H1 (cell line): Measurements from ENCODE around the gene CHMP6. TPM values are rescaled to one million over a fixed set of nuclear protein-coding genes. Genes with fewer than 3 reads are reported as not detected.
"Not testable (repeated sequence)": the region's sequence is repeated elsewhere in the genome, so short reads cannot be mapped to it uniquely, and the experiment has no call there.

Experiments
- CTCF ChIA-PET: fragments of 300-600 bp; sonication (Branson Sonifier 250); formaldehyde crosslinking; loops from one replicate; lab custom pipeline; 2021; ENCODE audit not compliant: partially characterized antibody; lab: Charles Lee
- POLR2A ChIA-PET: fragments of 300-600 bp; sonication (Branson Sonifier 250); formaldehyde crosslinking; loops from one replicate; lab custom pipeline; 2021; ENCODE audit warnings: inconsistent platforms; ENCODE audit not compliant: partially characterized antibody; lab: Charles Lee
- DNase-seq, 2 experiments: peaks; one replicate each; pipeline versions ENCODE4 v3.0.0 to v3.0.0-alpha.2; 2010 to 2022; ENCODE audit warnings: low spot score in 2 of 2, low read depth in 1 of 2, mixed read lengths in 1 of 2
- FAIRE-seq: peaks from 2 replicates; lab custom pipeline; 2011; peaks lifted over from hg19 to GRCh38; lab: Jason Lieb, UNC
- H2AFZ ChIP-seq: 2 replicates; pipeline ENCODE4 v1.8.1; 2012; ENCODE audit warnings: low read length, inconsistent platforms
- H2AK5ac ChIP-seq: 2 replicates; pipeline ENCODE4 v1.6.1; 2013; ENCODE audit warnings: low read depth, low read length
- H2BK120ac ChIP-seq: replicated peaks from 2 replicates; pipeline ENCODE3; 2013; ENCODE audit warnings: low read depth, low read length, inconsistent platforms
- H2BK12ac ChIP-seq: 2 replicates; pipeline ENCODE4 v1.6.1; 2013; ENCODE audit warnings: low read depth, low read length
- H2BK15ac ChIP-seq: 2 replicates; pipeline ENCODE4 v1.6.1; 2013; ENCODE audit warnings: low read length
- H2BK20ac ChIP-seq: 2 replicates; pipeline ENCODE4 v1.6.1; 2013; ENCODE audit warnings: low read length
- H2BK5ac ChIP-seq: 2 replicates; pipeline ENCODE4 v1.6.1; 2013; ENCODE audit warnings: low read depth, low read length
- H3K14ac ChIP-seq: 2 replicates; pipeline ENCODE4 v1.6.1; 2013; ENCODE audit warnings: inconsistent platforms; ENCODE audit not compliant: insufficient read length
- H3K18ac ChIP-seq: 2 replicates; pipeline ENCODE4 v1.6.1; 2013; ENCODE audit warnings: low read length; ENCODE audit errors: extremely low read depth
- H3K23ac ChIP-seq: 2 replicates; pipeline ENCODE4 v1.6.1; 2013; ENCODE audit warnings: inconsistent platforms; ENCODE audit not compliant: insufficient read length
- H3K23me2 ChIP-seq: 2 replicates; pipeline ENCODE4 v1.6.1; 2013; ENCODE audit warnings: low read depth, low read length
- H3K27ac ChIP-seq: 2 replicates; pipeline ENCODE4 v1.6.1; 2011; ENCODE audit warnings: low read depth, low read length, inconsistent platforms
- H3K27me3 ChIP-seq, 4 experiments: replicated peaks in 1 of 4; 1 replicate in 1 of 4; 2 replicates in 3 of 4; pipeline versions ENCODE4 v1.6.1 to v1.8.1; 2011 to 2013; ENCODE audit warnings: low read length in 3 of 4, mild to moderate bottlenecking in 3 of 4, inconsistent platforms in 2 of 4, mixed read lengths in 2 of 4, moderate library complexity in 1 of 4; ENCODE audit not compliant: control insufficient read depth in 3 of 4, insufficient read depth in 3 of 4; ENCODE audit errors: extremely low read depth in 1 of 4
- H3K36me3 ChIP-seq, 4 experiments: 2 replicates each; pipeline versions ENCODE4 v1.6.1 to v1.8.1; 2011 to 2013; ENCODE audit warnings: mild to moderate bottlenecking in 4 of 4, low read length in 3 of 4, moderate library complexity in 2 of 4, control low read depth in 1 of 4, inconsistent platforms in 1 of 4; ENCODE audit not compliant: insufficient read depth in 4 of 4, control insufficient read depth in 2 of 4
- H3K4ac ChIP-seq: replicated peaks from 2 replicates; pipeline ENCODE3; 2013; ENCODE audit warnings: low read length, low read depth, mixed read lengths, inconsistent platforms; ENCODE audit not compliant: insufficient read length
- H3K4me1 ChIP-seq, 4 experiments: replicated peaks in 1 of 4; 1 replicate in 1 of 4; 2 replicates in 3 of 4; pipeline versions ENCODE4 v1.6.1 to v1.8.1; 2011 to 2013; ENCODE audit warnings: low read length in 3 of 4, inconsistent platforms in 2 of 4, mixed read lengths in 1 of 4; ENCODE audit not compliant: insufficient read depth in 4 of 4, control insufficient read depth in 3 of 4
- H3K4me2 ChIP-seq, 2 experiments: 2 replicates each; pipeline versions ENCODE4 v1.6.1 to v1.8.1; 2011 to 2013; ENCODE audit warnings: low read depth in 2 of 2, low read length in 2 of 2, control low read depth in 1 of 2, inconsistent platforms in 1 of 2, mild to moderate bottlenecking in 1 of 2; ENCODE audit not compliant: insufficient read depth in 1 of 2
- H3K4me3 ChIP-seq, 4 experiments: fragments of 200-600, 300-600 bp in 1 of 4; sonication (generic), shearing (Covaris generic), sonication (Bioruptor Twin) in 1 of 4; 2 replicates each; pipeline versions ENCODE4 v1.5.1 to v1.8.1; 2011 to 2016; ENCODE audit warnings: low read length in 4 of 4, low read depth in 3 of 4, control low read depth in 2 of 4, inconsistent platforms in 2 of 4, mild to moderate bottlenecking in 2 of 4, mixed read lengths in 1 of 4, moderate library complexity in 1 of 4; ENCODE audit not compliant: insufficient read depth in 2 of 4; ENCODE audit errors: extremely low read depth in 1 of 4
- H3K56ac ChIP-seq: replicated peaks from 2 replicates; pipeline ENCODE3; 2013; ENCODE audit warnings: low read depth, mild to moderate bottlenecking, mixed read lengths, low read length, inconsistent platforms; ENCODE audit not compliant: insufficient read length
- H3K79me1 ChIP-seq: 2 replicates; pipeline ENCODE4 v1.6.1; 2013; ENCODE audit warnings: low read depth, low read length, control low read depth
- H3K79me2 ChIP-seq, 2 experiments: 2 replicates each; pipeline versions ENCODE4 v1.6.1 to v1.8.1; 2012 to 2013; ENCODE audit warnings: low read length in 2 of 2, mild to moderate bottlenecking in 2 of 2, inconsistent platforms in 1 of 2; ENCODE audit not compliant: insufficient read depth in 2 of 2, control insufficient read depth in 1 of 2
- H3K9ac ChIP-seq, 4 experiments: replicated peaks in 1 of 4; 1 replicate in 1 of 4; 2 replicates in 3 of 4; pipeline versions ENCODE4 v1.6.1 to v1.8.1; 2011 to 2013; ENCODE audit warnings: low read depth in 3 of 4, low read length in 3 of 4, control low read depth in 2 of 4, mild to moderate bottlenecking in 2 of 4, moderate library complexity in 2 of 4, inconsistent platforms in 1 of 4; ENCODE audit errors: extremely low read depth in 1 of 4
- H3K9me3 ChIP-seq, 2 experiments: 2 replicates each; pipeline versions ENCODE4 v1.6.1 to v1.8.1; 2012 to 2013; ENCODE audit warnings: mild to moderate bottlenecking in 2 of 2, moderate library complexity in 2 of 2, control low read depth in 1 of 2, inconsistent platforms in 1 of 2, low read depth in 1 of 2, low read length in 1 of 2, mixed read lengths in 1 of 2; ENCODE audit not compliant: insufficient read depth in 2 of 2
- H4K20me1 ChIP-seq, 2 experiments: replicated peaks in 1 of 2; 2 replicates each; pipeline versions ENCODE3 to v1.8.1; 2011 to 2013; ENCODE audit warnings: inconsistent platforms in 2 of 2, low read length in 2 of 2, mild to moderate bottlenecking in 1 of 2; ENCODE audit not compliant: insufficient read depth in 2 of 2, control insufficient read depth in 1 of 2
- H4K5ac ChIP-seq: 2 replicates; pipeline ENCODE4 v1.6.1; 2013; ENCODE audit warnings: low read length, low read depth, mixed read lengths, inconsistent platforms; ENCODE audit not compliant: insufficient read length
- H4K8ac ChIP-seq: 2 replicates; pipeline ENCODE4 v1.8.0; 2013; ENCODE audit warnings: mild to moderate bottlenecking, moderate library complexity, low read length, inconsistent platforms; ENCODE audit not compliant: insufficient read depth; ENCODE audit errors: extremely low read depth
- H4K91ac ChIP-seq: replicated peaks from 2 replicates; pipeline ENCODE3; 2013; ENCODE audit warnings: low read length, mixed read lengths, inconsistent platforms; ENCODE audit not compliant: insufficient read length
- WGBS, 2 experiments: shearing (Covaris generic) in 1 of 2; methylation state at CpG; one replicate each; pipeline versions ENCODE4 v1.1.6 to v1.1.7; 2013 to 2015; ENCODE audit warnings: low lambda C conversion rate in 2 of 2, mixed read lengths in 2 of 2, inconsistent platforms in 1 of 2, low coverage in 1 of 2, missing lambda C conversion rate in 1 of 2; ENCODE audit not compliant: insufficient replicate concordance in 2 of 2, insufficient coverage in 1 of 2, insufficient read length in 1 of 2; ENCODE audit errors: extremely low coverage in 1 of 2, missing lambda C conversion rate in 1 of 2; 5-methylcytosine and 5-hydroxymethylcytosine counted together
- polyA plus RNA-seq, 7 experiments: library from polyadenylated mRNA; depleted of rRNA in 3 of 7; stranded (reverse) in 5 of 7; unstranded in 2 of 7; fragments of >200 nt in 5 of 7; fragments of 200-250 nt in 2 of 7; gene quantifications; 1 replicate in 5 of 7; 2 replicates in 1 of 7; 4 replicates in 1 of 7; pipeline versions ENCODE4 v1.2.1 to v1.2.3, GENCODE V29; 2011 to 2013; ENCODE audit warnings: missing spikeins in 2 of 7, mixed read lengths in 2 of 7
- total RNA-seq: library from RNA; stranded (reverse); fragmentation: NEBNext Ultra II Directional; extraction: Animal tissue kit (Norgen Biotek cat#: 25700); gene quantifications from 2 replicates; pipeline ENCODE4 v1.2.1, GENCODE V29; 2021

Gene CHMP6
- total and polyA plus RNA-seq, 2 of the 8 experiments (the other 6 are each of a cell fraction or from before 2014, with no cell fraction given) = 15.7 to 24.3 TPM

GRCh38 chr17:81030312-81030711 is 38.7 kb downstream of the CHMP6 start:
- CTCF ChIA-PET = interaction anchor here (0.6 to 1.8 kb wide), 4 partner anchors 10 to 90 kb away, joined by 3 to 10 read pairs (median 3); no protein-coding TSS in a partner anchor
- H3K27me3 ChIP-seq, H3K79me1 ChIP-seq, H3K14ac ChIP-seq, H4K20me1 ChIP-seq, H3K27ac ChIP-seq, H2BK120ac ChIP-seq, H2BK20ac ChIP-seq, DNase-seq, H4K5ac ChIP-seq, H2BK5ac ChIP-seq, H2BK12ac ChIP-seq, H3K9ac ChIP-seq, FAIRE-seq, H3K4me3 ChIP-seq, H4K91ac ChIP-seq, H2BK15ac ChIP-seq, H3K4ac ChIP-seq, H3K4me1 ChIP-seq, H2AK5ac ChIP-seq, H3K36me3 ChIP-seq, H3K56ac ChIP-seq, H3K4me2 ChIP-seq, POLR2A ChIA-PET, H3K79me2 ChIP-seq, H3K9me3 ChIP-seq, H3K23ac ChIP-seq, H4K8ac ChIP-seq, H3K23me2 ChIP-seq, H3K18ac ChIP-seq, H2AFZ ChIP-seq: not testable (repeated sequence)
- WGBS, 2 experiments = 91% methylated on average over 7 of the region's 9 CpGs; no CpG with 5 or more reads in 1 of the 2 experiments
